ENCODE results near the gene RADIL.

RADIL gene

DNA sequence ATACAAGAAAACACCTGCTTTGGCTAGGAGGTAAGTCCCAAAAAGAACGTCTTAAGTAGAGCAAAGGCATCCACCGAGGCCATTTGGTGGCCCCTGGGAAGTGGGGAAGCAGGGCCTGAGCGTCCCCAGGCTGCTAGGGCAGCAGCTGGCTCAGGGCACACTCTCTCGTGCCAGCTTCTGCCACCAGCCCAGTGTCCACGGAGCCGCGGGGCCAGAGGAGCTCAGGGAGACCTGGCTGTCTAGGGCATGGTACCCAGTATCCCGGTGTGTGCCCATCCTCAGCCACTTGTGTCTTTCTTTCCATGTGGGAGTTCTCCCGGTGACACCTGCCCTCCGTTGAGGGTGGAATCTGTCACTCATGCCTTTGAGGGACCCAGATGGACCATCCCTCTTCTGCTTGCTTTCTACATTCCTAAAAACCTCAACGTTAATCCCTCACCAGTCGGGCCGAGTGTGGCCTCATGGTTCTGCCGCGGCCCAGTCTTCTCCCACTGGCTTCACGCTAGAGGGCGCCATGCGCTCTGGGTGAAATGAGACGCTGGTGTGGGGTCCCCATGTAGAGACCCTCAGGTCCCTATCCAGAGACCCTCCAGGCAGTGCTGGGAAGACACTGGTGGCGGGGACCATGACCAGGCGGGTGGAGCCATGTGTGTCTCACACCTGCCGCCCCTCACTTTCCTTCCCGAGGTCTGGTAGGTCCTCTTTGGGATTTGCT, 117.6 kb downstream of the RADIL start:
- TF ChIP-seq, protein P1, sequence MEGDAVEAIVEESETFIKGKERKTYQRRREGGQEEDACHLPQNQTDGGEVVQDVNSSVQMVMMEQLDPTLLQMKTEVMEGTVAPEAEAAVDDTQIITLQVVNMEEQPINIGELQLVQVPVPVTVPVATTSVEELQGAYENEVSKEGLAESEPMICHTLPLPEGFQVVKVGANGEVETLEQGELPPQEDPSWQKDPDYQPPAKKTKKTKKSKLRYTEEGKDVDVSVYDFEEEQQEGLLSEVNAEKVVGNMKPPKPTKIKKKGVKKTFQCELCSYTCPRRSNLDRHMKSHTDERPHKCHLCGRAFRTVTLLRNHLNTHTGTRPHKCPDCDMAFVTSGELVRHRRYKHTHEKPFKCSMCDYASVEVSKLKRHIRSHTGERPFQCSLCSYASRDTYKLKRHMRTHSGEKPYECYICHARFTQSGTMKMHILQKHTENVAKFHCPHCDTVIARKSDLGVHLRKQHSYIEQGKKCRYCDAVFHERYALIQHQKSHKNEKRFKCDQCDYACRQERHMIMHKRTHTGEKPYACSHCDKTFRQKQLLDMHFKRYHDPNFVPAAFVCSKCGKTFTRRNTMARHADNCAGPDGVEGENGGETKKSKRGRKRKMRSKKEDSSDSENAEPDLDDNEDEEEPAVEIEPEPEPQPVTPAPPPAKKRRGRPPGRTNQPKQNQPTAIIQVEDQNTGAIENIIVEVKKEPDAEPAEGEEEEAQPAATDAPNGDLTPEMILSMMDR (IDR thresholded peaks at IDR 0.05; ENCODE audit: low read depth, low read length), result peak; percentile 21
- H3K4me3 ChIP-seq (replicated peaks in 1 of 2; ENCODE audit: low read depth in 2 of 2, low read length in 2 of 2), result no peak overlapping the region
- no peak for DNase-seq (ENCODE audit: low read depth in 2 of 2)

DNA sequence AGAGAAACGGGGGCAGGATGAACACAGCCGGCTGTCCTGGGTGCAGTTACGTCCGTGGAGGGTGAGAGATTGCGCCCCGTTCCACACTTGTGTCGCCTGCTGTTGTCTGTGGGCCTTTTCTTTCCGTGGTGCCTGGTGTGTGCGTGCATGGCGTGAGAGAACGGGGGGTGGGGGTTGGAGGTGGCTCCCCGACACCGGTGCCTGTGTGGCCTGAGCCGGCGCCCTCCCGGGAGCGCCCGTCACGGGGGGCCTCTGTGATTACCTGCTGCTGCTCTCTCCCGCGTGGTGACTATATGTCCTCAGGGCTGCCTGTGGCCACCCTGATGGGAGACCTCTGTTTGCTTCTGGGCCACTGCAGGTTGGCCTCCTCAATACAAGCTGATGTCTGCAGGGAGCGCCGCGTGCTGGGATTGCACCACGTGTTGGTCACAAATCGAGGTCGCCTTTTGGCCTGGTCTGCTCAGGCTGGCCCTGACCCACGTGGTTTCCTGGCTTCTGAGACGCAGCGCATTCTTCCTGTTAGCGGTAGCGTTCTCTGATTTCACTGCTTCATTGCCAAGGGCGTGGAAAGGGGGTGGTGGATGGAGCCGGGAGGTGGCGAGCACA, 119.0 kb downstream of the RADIL start:
- TF ChIP-seq, protein P1 (IDR thresholded peaks at IDR 0.05; ENCODE audit: low read depth, low read length), result no peak
- no peak for DNase-seq (ENCODE audit: low read depth in 2 of 2)
- no peak overlapping the region for H3K4me3 ChIP-seq (replicated peaks in 1 of 2; ENCODE audit: low read depth in 2 of 2, low read length in 2 of 2)

DNA sequence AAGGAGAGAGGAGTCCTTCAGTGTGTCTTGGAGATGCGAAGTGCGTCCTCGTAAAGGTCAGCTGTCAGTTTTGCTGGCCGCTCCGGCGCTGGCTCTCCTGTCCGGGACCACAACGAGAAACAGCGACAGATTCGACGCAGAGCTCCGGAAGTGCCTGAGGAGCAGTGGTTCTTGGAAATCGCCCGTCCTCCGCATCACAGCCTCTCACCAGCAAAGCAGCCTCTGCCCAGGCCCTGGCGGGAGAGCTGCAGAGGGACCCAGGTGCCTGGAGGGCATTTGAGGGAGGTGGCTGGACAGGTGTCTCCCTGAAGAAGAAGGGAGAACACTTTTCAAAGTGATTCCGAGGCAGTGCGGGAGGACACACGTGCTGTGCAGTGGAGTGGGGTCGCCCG, 119.7 kb downstream of the RADIL start:
- H3K4me3 ChIP-seq (replicated peaks in 1 of 2; ENCODE audit: low read depth in 2 of 2, low read length in 2 of 2), result no peak overlapping the region
- DNase-seq (ENCODE audit: low read depth in 2 of 2), result no peak
- TF ChIP-seq, protein P1 (IDR thresholded peaks at IDR 0.05; ENCODE audit: low read depth, low read length), result no peak

DNA sequence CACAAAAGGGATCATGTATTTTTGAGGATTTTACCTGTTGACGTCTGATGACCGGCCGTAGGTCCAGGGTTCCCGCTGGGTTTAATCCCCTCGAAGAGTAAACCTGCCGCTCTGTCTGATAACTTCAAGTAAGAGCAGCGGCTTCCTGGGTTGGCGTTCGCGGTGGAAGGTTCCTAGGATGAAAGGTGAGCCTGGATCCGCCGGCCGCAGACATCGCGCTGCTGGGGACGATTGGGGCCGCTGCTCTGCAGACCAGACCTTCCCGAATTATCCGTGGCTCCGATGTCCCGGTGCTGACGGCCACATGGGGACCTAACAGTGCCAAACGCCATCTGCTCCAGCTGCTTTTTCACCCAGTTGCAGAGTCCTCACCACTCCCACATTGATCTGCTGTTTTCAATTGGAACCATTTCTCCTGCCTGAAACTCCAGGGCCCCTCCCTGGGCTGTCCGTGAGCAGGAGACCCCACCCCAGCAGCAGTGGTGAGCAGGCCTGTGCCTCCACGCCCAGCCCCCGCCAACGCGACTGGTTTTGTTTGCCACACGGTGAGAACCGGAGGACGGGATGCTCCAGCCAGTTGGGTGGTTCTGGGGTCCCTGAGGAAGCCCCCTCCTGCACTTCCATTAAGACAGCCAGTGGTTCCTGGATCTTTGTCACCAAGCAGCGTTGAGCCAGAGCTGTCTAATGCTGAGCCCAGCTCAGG, 120.3 kb downstream of the RADIL start:
- no peak for DNase-seq (ENCODE audit: low read depth in 2 of 2)
- no peak overlapping the region for H3K4me3 ChIP-seq (replicated peaks in 1 of 2; ENCODE audit: low read depth in 2 of 2, low read length in 2 of 2)
- TF ChIP-seq, protein P1 (IDR thresholded peaks at IDR 0.05; ENCODE audit: low read depth, low read length), result no peak

DNA sequence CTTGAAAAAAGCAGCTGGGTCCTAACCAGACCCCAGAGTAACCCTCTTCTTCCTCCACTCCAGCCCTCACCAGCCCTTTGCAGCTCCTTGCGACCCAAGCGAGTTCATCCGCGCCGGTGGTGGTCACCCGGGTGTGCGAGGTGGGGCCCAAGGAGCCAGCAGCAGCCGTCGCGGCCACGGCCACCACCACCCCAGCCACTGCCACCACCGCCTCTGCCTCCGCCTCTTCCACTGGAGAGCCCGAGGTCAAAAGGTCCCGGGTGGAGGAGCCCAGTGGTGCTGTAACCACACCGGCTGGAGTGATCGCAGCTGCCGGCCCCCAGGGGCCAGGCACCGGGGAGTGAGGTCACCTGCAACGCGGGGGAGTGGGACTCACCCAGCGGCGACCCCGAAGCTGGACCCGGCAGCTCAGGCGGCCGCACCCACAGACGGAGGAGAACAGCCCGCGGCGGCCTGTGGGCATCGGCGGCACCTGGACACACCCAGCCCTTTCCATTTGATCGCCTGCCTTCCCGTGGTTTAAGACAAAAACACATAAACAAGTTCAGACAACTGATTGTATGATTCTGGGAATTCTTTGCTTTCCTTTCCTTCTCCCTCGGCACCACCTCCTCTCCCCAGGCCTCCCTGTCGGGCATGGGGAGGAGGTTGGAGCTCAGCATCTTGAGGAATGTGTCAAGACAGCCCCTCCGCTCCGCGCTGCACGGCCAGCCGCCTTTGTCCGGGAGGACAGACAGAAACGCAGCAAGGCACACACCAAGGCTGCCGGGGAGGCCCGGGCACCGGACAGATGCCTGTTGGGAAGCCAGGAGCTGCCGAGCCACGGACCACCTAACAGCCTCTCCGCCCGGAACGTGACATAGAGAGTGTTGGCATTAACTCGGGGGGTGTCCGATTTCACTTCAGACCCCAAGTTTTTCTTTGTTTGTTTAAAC, 121.1 kb downstream of the RADIL start:
- TF ChIP-seq, protein P1 (IDR thresholded peaks at IDR 0.05; ENCODE audit: low read depth, low read length), result no peak
- DNase-seq (ENCODE audit: low read depth in 2 of 2), result no peak
- no peak overlapping the region for H3K4me3 ChIP-seq (replicated peaks in 1 of 2; ENCODE audit: low read depth in 2 of 2, low read length in 2 of 2)

DNA sequence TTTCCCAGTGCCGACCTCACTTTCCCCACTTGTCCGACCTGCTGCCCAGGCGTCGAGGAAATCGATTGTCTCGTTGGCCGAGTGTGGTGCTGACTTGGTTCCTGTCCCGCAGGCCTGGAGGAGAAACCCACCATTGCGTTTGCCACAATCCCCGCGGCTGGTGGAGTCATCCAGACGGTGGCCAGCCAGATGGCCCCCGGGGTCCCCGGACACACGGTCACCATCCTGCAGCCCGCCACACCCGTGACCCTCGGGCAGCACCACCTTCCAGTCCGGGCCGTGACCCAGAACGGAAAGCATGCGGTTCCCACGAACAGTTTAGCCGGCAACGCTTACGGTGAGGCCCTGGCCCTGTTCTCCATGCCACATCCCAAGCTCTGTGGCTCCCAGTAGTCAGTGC, 122.6 kb downstream of the RADIL start:
- no peak overlapping the region for H3K4me3 ChIP-seq (replicated peaks in 1 of 2; ENCODE audit: low read depth in 2 of 2, low read length in 2 of 2)

More for the DNA sequence above, 122.6 kb downstream of the RADIL start:
- no peak for DNase-seq (ENCODE audit: low read depth in 2 of 2)
- TF ChIP-seq, protein P1 (IDR thresholded peaks at IDR 0.05; ENCODE audit: low read depth, low read length), result no peak

All from cardiac fibroblast (primary cell).